ENCODE data around the gene SVOP.
"Not testable (repeated sequence)": the region's sequence is repeated elsewhere in the genome, so short reads cannot be mapped to it uniquely, and the experiment has no call there.

Gene SVOP

DNA sequence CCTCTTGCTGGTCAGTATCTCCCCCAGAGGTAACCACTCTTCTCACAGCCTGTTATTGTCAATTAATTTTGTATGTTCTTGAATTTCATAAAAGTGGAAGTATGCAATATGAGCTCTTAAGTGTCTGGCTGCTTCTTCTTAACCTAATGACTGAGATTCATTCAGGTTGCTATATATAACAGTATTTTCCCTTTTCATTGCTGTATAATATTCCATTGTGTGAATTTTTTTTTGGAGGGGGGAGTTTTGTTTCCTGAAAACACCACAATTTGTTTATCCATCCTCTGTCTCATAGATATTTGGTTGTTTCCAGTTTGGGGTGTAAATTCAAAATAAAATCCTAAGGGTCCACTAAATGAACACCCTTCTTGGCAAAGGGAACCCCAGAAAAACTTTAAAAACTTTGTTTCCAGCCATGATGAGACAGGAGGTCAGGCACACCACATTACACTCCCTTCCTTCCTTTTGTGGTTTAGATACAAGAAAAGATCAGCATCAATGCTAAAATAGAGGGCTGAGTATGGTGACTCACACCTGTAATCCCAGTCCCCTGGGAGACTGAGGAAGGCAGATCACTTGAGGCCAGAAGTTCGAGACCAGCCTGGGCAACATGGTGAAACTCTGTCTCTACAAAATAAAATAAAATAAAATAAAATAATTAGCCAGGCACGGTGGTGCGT is 145.0 kb downstream of the SVOP start:
- Histone ChIP-seq H3K4me1 (ENCODE audit: control insufficient read depth in 1 of 2, insufficient read depth in 1 of 2, low read depth in 1 of 2, low read length in 1 of 2) (no peaks in the 10 kb centered on the region), H3K9me3 (no peaks in the 10 kb centered on the region), H3K36me3 (no peaks in the 10 kb centered on the region), H3K4me3 (ENCODE audit: low read depth in 1 of 2, low read length in 1 of 2) (no peak overlapping the region), H3K27me3 (no peaks in the 10 kb centered on the region), H3K27ac (no peak overlapping the region)
- TF ChIP-seq, protein P1, sequence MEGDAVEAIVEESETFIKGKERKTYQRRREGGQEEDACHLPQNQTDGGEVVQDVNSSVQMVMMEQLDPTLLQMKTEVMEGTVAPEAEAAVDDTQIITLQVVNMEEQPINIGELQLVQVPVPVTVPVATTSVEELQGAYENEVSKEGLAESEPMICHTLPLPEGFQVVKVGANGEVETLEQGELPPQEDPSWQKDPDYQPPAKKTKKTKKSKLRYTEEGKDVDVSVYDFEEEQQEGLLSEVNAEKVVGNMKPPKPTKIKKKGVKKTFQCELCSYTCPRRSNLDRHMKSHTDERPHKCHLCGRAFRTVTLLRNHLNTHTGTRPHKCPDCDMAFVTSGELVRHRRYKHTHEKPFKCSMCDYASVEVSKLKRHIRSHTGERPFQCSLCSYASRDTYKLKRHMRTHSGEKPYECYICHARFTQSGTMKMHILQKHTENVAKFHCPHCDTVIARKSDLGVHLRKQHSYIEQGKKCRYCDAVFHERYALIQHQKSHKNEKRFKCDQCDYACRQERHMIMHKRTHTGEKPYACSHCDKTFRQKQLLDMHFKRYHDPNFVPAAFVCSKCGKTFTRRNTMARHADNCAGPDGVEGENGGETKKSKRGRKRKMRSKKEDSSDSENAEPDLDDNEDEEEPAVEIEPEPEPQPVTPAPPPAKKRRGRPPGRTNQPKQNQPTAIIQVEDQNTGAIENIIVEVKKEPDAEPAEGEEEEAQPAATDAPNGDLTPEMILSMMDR (IDR thresholded peaks at IDR 0.05) = no peak

DNA sequence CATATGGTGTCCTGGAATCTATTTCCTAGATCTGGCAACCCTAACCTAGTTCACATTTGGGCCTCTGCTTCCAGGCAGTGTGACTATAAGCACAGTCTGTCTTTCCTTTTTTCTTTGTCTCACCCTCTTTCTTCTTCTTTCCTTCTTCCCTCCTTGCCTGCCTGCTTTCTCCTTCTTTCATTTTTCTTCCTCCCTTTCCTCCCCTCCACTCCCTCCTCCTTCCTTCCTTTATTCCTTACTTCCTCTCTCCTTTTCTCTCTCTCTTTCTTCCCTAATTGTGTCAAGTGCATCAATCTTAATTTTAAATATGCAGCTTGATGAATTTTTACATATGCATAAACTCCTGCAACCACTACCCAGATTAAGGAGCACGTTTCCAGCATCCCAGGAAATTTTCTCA is 145.6 kb downstream of the SVOP start:
- Histone ChIP-seq H3K27ac (no peak overlapping the region), H3K27me3 (no peaks in the 10 kb centered on the region), H3K36me3 (no peaks in the 10 kb centered on the region), H3K9me3 (no peaks in the 10 kb centered on the region), H3K4me1 (ENCODE audit: control insufficient read depth in 1 of 2, insufficient read depth in 1 of 2, low read depth in 1 of 2, low read length in 1 of 2) (no peaks in the 10 kb centered on the region), H3K4me3 (ENCODE audit: low read depth in 1 of 2, low read length in 1 of 2) (no peak overlapping the region)
- TF ChIP-seq, protein P1 (IDR thresholded peaks at IDR 0.05) = no peak

DNA sequence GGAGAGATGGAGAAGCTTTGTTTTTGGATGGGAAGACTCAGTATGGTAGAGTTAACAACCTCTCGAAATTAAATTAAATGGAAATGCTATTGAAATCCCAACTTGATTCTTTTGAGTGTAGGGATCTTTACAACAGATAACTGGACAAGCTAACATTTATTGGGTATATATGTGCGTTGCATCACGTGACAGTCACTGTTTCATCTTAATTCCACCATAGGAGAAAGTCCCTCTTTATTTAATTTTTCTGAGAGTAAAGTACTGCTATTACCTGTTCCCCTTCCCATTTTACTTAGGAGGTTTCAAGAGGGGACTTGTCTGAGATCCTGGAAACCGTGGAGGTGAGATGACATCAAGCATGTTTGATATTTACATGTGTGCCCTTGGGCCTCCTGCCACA is 152.1 kb downstream of the SVOP start:
- Histone ChIP-seq H3K4me3 (ENCODE audit: low read depth in 1 of 2, low read length in 1 of 2) (no peak overlapping the region), H3K36me3 (no peaks in the 10 kb centered on the region), H3K4me1 (ENCODE audit: control insufficient read depth in 1 of 2, insufficient read depth in 1 of 2, low read depth in 1 of 2, low read length in 1 of 2) (no peaks in the 10 kb centered on the region), H3K9me3 (no peaks in the 10 kb centered on the region), H3K27me3 (no peaks in the 10 kb centered on the region), H3K27ac (no peak overlapping the region)
- TF ChIP-seq, protein P1 (IDR thresholded peaks at IDR 0.05) = no peak

DNA sequence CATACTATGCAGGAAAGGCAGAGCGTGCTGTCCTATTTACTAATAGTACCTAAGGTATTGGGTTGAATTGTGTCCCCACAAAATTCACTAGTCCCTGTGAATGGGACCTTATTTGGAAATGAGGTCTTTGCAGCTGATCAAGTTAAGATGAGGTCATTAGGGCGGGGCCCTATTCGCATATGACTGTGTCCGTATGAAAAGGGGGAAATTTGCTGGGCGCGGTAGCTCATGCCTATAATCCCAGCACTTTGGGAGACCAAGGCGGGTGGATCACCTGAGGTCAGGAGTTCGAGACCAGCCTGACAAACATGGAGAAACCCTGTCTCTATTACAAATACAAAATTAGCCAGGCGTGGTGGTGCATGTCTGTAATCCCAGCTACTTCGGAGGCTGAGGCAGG is 154.8 kb downstream of the SVOP start:
- H3K27ac ChIP-seq; H3K4me3 ChIP-seq (ENCODE audit: low read depth in 1 of 2, low read length in 1 of 2); H3K9me3 ChIP-seq; H3K27me3 ChIP-seq; H3K36me3 ChIP-seq: not testable (repeated sequence)
- H3K4me1 ChIP-seq (ENCODE audit: control insufficient read depth in 1 of 2, insufficient read depth in 1 of 2, low read depth in 1 of 2, low read length in 1 of 2) = peaks cover 21 to 23% of the 10 kb centered on the region in 2 experiments

DNA sequence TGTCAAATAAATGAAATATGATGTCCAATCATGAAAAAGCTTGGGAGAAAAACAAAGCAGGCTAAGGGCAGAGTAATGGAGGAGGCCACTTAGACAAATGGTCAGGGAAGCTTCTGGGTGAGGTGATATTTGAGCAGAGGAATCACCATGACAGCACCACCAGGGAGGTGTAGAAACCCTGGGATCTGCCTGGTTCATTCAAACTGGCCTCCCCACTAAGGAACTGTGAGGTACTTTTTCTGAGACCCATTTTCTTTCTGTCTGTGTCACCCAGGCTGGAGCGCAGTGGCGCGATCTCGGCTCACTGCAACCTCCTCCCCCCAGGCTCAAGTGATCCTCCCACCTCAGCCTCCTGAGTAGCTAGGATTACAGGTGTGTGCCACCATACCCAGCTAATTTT is 155.7 kb downstream of the SVOP start:
- H3K4me1 ChIP-seq (ENCODE audit: control insufficient read depth in 1 of 2, insufficient read depth in 1 of 2, low read depth in 1 of 2, low read length in 1 of 2) = peaks cover 30 to 32% of the 10 kb centered on the region in 2 experiments
- no peak overlapping the region for H3K4me3 ChIP-seq (ENCODE audit: low read depth in 1 of 2, low read length in 1 of 2)
- H3K27me3 ChIP-seq = no peaks in the 10 kb centered on the region
- no peaks in the 10 kb centered on the region for H3K36me3 ChIP-seq
- no peaks in the 10 kb centered on the region for H3K9me3 ChIP-seq
- H3K27ac ChIP-seq = no peak overlapping the region
- TF ChIP-seq, protein P1 (IDR thresholded peaks at IDR 0.05) = no peak

DNA sequence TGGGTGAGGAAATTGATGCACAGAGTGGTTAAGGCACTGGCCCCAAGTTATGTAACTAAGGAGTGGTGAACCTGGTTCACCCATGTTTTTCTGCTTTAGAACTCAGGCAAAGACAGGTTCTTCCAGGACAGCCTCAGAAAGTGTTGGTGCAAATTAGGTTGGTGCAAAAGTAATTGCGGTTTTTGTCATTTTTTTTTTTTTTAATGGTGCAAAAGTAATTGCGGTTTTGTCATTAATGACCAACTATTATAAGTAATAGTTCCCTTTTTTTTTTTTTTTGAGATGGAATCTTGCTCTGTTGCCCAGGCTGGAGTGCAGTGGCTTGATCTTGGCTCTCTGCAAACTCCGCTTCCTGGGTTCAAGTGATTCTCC is 158.3 kb downstream of the SVOP start:
- Histone ChIP-seq H3K4me3 (ENCODE audit: low read depth in 1 of 2, low read length in 1 of 2) (peak overlapping the region in 1 of 2 experiments; percentile 46), H3K4me1 (ENCODE audit: control insufficient read depth in 1 of 2, insufficient read depth in 1 of 2, low read depth in 1 of 2, low read length in 1 of 2) (peaks cover 51 to 54% of the 10 kb centered on the region in 2 experiments), H3K36me3 (no peaks in the 10 kb centered on the region), H3K9me3 (no peaks in the 10 kb centered on the region), H3K27me3 (no peaks in the 10 kb centered on the region), H3K27ac (peak overlapping the region; percentile 81)
- TF ChIP-seq, protein P1 (IDR thresholded peaks at IDR 0.05) = no peak
